ENCODE measurements around the gene CRBN. TPM values are rescaled to one million over a fixed set of nuclear protein-coding genes. Genes with fewer than 3 reads are reported as not detected.

The CRBN gene
- total and polyA plus RNA-seq, 9 of the 15 experiments (the other 6 are each of a cell fraction or from before 2014, with no cell fraction given) = 40.8 to 331 (median 57.4) TPM

DNA sequence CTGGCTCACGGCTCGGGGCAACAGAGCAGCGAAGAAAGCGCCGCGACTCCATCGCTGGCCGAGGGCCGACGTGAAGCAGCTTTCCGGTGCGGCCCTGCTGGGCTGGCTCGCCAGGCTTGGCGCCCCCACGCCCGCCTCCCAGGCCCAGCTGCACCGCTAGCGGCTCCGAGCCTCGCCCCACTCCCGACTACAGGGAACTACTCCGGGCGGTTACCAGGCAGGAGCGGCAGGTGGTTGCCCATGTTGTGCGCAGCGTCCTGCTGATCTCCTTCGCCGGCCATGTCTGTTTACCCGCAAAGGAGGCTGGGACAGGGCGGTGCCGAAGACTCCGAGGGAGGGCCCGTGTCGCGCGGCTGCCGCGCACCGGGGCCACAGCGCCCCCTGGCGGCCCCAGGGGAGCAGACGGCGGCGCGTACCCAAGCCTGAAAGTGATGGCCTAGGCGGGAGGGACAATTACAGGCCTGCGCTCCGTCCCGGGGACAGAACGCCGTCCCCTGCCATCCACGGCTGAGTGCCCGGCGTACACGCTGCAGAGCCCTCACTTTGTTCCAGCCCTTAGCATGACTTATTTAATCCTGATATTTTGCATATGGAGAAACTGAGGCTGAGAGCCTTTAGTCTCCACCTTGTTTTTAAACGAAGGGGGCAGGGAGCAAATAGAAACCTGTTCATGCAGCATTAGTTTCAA, at the start of gene CRBN (continued):
- no peak for TF ChIP-seq HIVEP1 (CRISPR knock-in tag; IDR thresholded peaks at IDR 0.05)
- peak; percentile 95 for TF ChIP-seq TAF1 (IDR thresholded peaks at IDR 0.05; ENCODE audit: control insufficient read depth, extremely low read depth, insufficient read depth, low read length, severe bottlenecking)
- TF ChIP-seq RNF219 (CRISPR knock-in tag; IDR thresholded peaks at IDR 0.05) = no peak
- no peak for TF ChIP-seq RFX1 (IDR thresholded peaks at IDR 0.05)
- TF ChIP-seq ZSCAN32 (CRISPR knock-in tag; IDR thresholded peaks at IDR 0.05) = 0 out of 2 replicates have a peak, but pooled peaks have one; percentile 17
- no peak for TF ChIP-seq EWSR1 (IDR thresholded peaks at IDR 0.05; ENCODE audit: borderline replicate concordance, low read depth, partially characterized antibody)
- TF ChIP-seq SRSF7 (optimal IDR thresholded peaks at IDR 0.05; ENCODE audit: low read depth, low read length) = no peak
- TF ChIP-seq SMAD3 (CRISPR knock-in tag; conservative IDR thresholded peaks at IDR 0.05) = peak; percentile 46; the same call in 1 of the 2 replicates
- peak; percentile 84 for TF ChIP-seq KLF1 (tag; IDR thresholded peaks at IDR 0.05)
- TF ChIP-seq TAL1 (IDR thresholded peaks at IDR 0.05) = no peak
- no peak for TF ChIP-seq DPF2 (IDR thresholded peaks at IDR 0.05)
- TF ChIP-seq GTF2F1 (IDR thresholded peaks at IDR 0.05; ENCODE audit: low read depth, low read length) = peak; percentile 76; the same call in 1 of the 2 replicates
- no peak for TF ChIP-seq ZNF124 (CRISPR knock-in tag; IDR thresholded peaks at IDR 0.05)
- TF ChIP-seq KAT2B (IDR thresholded peaks at IDR 0.05; ENCODE audit: low read depth, low read length) = peak; percentile 54
- peak; percentile 76 for TF ChIP-seq TOE1 (IDR thresholded peaks at IDR 0.05; ENCODE audit: borderline replicate concordance)
- TF ChIP-seq TOE1 (CRISPR knock-in tag; IDR thresholded peaks at IDR 0.05; ENCODE audit: borderline replicate concordance, low read depth) = no peak
- TF ChIP-seq POLR3A (IDR thresholded peaks at IDR 0.05; ENCODE audit: borderline replicate concordance, extremely low read depth, insufficient read depth, insufficient read length) = no peak
- TF ChIP-seq SMARCA4 (IDR thresholded peaks at IDR 0.05) = no peak
- peak in 1 of 2 experiments; percentile 76; a peak in 1 of 4 replicates for TF ChIP-seq KDM4B (IDR thresholded peaks at IDR 0.05; ENCODE audit: borderline replicate concordance in 2 of 2, low read depth in 1 of 2)
- TF ChIP-seq PHB2 (IDR thresholded peaks at IDR 0.05; ENCODE audit: low read depth) = no peak
- TF ChIP-seq ZNF609 (CRISPR knock-in tag; IDR thresholded peaks at IDR 0.05; ENCODE audit: borderline replicate concordance) = no peak
- no peak for TF ChIP-seq ZC3H4 (CRISPR knock-in tag; IDR thresholded peaks at IDR 0.05; ENCODE audit: borderline replicate concordance)

Measured in K562 (cell line).